GM23248 (cell line): ENCODE results near the gene TRAPPC12.

ENCODE experiments used
- EZH2 ChIP-seq: fragments of 200-600 bp; sonication (generic); IDR thresholded peaks from 2 replicates; pipeline ENCODE4 v1.6.1; 2018; ENCODE audit warnings: antibody characterized with exemption, mild to moderate bottlenecking; ENCODE audit not compliant: insufficient read depth, poor library complexity, severe bottlenecking
- EZH2phosphoT487 ChIP-seq: fragments of 200-600 bp; sonication (generic); IDR thresholded peaks from 2 replicates; pipeline ENCODE4 v1.6.1; 2018; ENCODE audit warnings: antibody characterized with exemption, moderate library complexity, mild to moderate bottlenecking, low read depth; ENCODE audit not compliant: insufficient read depth

- TF ChIP-seq EZH2phosphoT487 (no peak), EZH2 (no peak)
Observed at GRCh38 chr2:3387644-3388411, 8.3 kb downstream of the TRAPPC12 start.
